ENCODE results near the gene ZDHHC22. TPM values are rescaled to one million over a fixed set of nuclear protein-coding genes. Genes with fewer than 3 reads are reported as not detected.

ZDHHC22 gene
- total RNA-seq, 2 experiments from 2014 or later: not detected

GRCh38 chr14:77107228-77107627, 34.4 kb downstream of the ZDHHC22 start:
- H3K4me1 Mint-ChIP-seq (ENCODE audit: low read depth): no peaks in the 10 kb centered on the region
- Histone ChIP-seq H3K9me3 (ENCODE audit: control insufficient read depth in 1 of 2, insufficient read depth in 1 of 2, low read length in 2 of 2) (no peaks in the 10 kb centered on the region), H3K4me3 (ENCODE audit: low read length) (no peak overlapping the region), H3K36me3 (ENCODE audit: insufficient read depth, low read length) (peaks cover 51% of the 10 kb centered on the region), H3K27ac (ENCODE audit: low read depth in 1 of 2, low read length in 2 of 2) (no peak overlapping the region), H3K4me1 (ENCODE audit: insufficient read depth, low read length) (no peaks in the 10 kb centered on the region), H3K27me3 (ENCODE audit: control insufficient read depth in 1 of 2, insufficient read depth in 2 of 2, low read length in 2 of 2) (no peaks in the 10 kb centered on the region)
- no peaks in the 10 kb centered on the region for H3K9me3 Mint-ChIP-seq
- ChIA-PET CTCF (interaction anchor here (1.1 kb wide), 1 partner anchor 16 kb away, joined by 4 read pairs; no protein-coding TSS in a partner anchor), POLR2A (no interaction called here)
- no peak overlapping the region for H3K4me3 Mint-ChIP-seq
- no peaks in the 10 kb centered on the region for H3K27me3 Mint-ChIP-seq
- H3K36me3 Mint-ChIP-seq (ENCODE audit: low read depth): peaks cover 66% of the 10 kb centered on the region
- H3K27ac Mint-ChIP-seq: no peak overlapping the region
- ATAC-seq (ENCODE audit: poor library complexity) (no peak), DNase-seq (no peak)
- TF ChIP-seq CTCF (IDR thresholded peaks at IDR 0.05): no peak
- intact Hi-C loops (cut with DNase I, micrococcal nuclease): no loop called here

- ATAC-seq (ENCODE audit: poor library complexity) (no peak), DNase-seq (no peak)
- intact Hi-C loops (cut with DNase I, micrococcal nuclease): no loop called here
- no peaks in the 10 kb centered on the region for H3K4me1 ChIP-seq (ENCODE audit: insufficient read depth, low read length)
- H3K9me3 ChIP-seq (ENCODE audit: control insufficient read depth in 1 of 2, insufficient read depth in 1 of 2, low read length in 2 of 2): no peaks in the 10 kb centered on the region
- ChIA-PET POLR2A (no interaction called here), CTCF (no interaction called here)
- no peak overlapping the region for H3K4me3 ChIP-seq (ENCODE audit: low read length)
- Mint-ChIP-seq H3K27me3 (no peaks in the 10 kb centered on the region), H3K4me3 (no peak overlapping the region), H3K9me3 (no peaks in the 10 kb centered on the region), H3K4me1 (ENCODE audit: low read depth) (no peaks in the 10 kb centered on the region), H3K36me3 (ENCODE audit: low read depth) (peaks cover 61% of the 10 kb centered on the region), H3K27ac (no peak overlapping the region)
- H3K36me3 ChIP-seq (ENCODE audit: insufficient read depth, low read length): peaks cover 48% of the 10 kb centered on the region
- no peak for TF ChIP-seq CTCF (IDR thresholded peaks at IDR 0.05)
- H3K27me3 ChIP-seq (ENCODE audit: control insufficient read depth in 1 of 2, insufficient read depth in 2 of 2, low read length in 2 of 2): no peaks in the 10 kb centered on the region
- no peak overlapping the region for H3K27ac ChIP-seq (ENCODE audit: low read depth in 1 of 2, low read length in 2 of 2)
Measured at GRCh38 chr14:77106666-77107065, 34.9 kb downstream of the ZDHHC22 start.

GRCh38 chr14:77105145-77105939, 36.2 kb downstream of the ZDHHC22 start:
- CTCF ChIA-PET: no interaction called here
- Histone ChIP-seq H3K27me3 (ENCODE audit: control insufficient read depth in 1 of 2, insufficient read depth in 2 of 2, low read length in 2 of 2) (no peaks in the 10 kb centered on the region), H3K9me3 (ENCODE audit: control insufficient read depth in 1 of 2, insufficient read depth in 1 of 2, low read length in 2 of 2) (no peaks in the 10 kb centered on the region), H3K4me3 (ENCODE audit: low read length) (no peak overlapping the region), H3K36me3 (ENCODE audit: insufficient read depth, low read length) (peaks cover 40% of the 10 kb centered on the region), H3K4me1 (ENCODE audit: insufficient read depth, low read length) (peaks cover 7% of the 10 kb centered on the region), H3K27ac (ENCODE audit: low read depth in 1 of 2, low read length in 2 of 2) (no peak overlapping the region)
- POLR2A ChIA-PET: interaction anchor here (1.4 kb wide), 1 partner anchor 16 kb away, joined by 3 read pairs; no protein-coding TSS in a partner anchor
- no peak for ATAC-seq (ENCODE audit: poor library complexity)
- TF ChIP-seq CTCF (IDR thresholded peaks at IDR 0.05): no peak
- Mint-ChIP-seq H3K27me3 (no peaks in the 10 kb centered on the region), H3K27ac (no peak overlapping the region), H3K36me3 (ENCODE audit: low read depth) (peaks cover 50% of the 10 kb centered on the region), H3K4me1 (ENCODE audit: low read depth) (peaks cover 8% of the 10 kb centered on the region), H3K9me3 (no peaks in the 10 kb centered on the region), H3K4me3 (no peak overlapping the region)
- DNase-seq: no peak
- intact Hi-C loops (cut with DNase I, micrococcal nuclease): no loop called here
